HepG2 (cell line): ENCODE data around the gene SLC25A38. TPM values are rescaled to one million over a fixed set of nuclear protein-coding genes. Genes with fewer than 3 reads are reported as not detected.

ENCODE experiments used
- FOXM1 ChIP-seq: sonication (generic); formaldehyde crosslinking; IDR thresholded peaks from 2 replicates; pipeline ENCODE4 v1.5.0; 2020; ENCODE audit warnings: missing genetic modification reagents
- HOXA3 ChIP-seq: sonication (generic); formaldehyde crosslinking; IDR thresholded peaks from 2 replicates; pipeline ENCODE4 v1.5.0; 2020; ENCODE audit warnings: missing genetic modification reagents
- LCORL ChIP-seq, 2 experiments: fragments of 450-650 bp in 1 of 2; sonication (generic) in 1 of 2; formaldehyde crosslinking in 1 of 2; IDR thresholded peaks; 2 replicates each; pipeline versions ENCODE4 v1.5.0 to v1.6.1; 2017 to 2020; ENCODE audit warnings: antibody characterized with exemption in 1 of 2, missing genetic modification reagents in 1 of 2
- NR3C1 ChIP-seq: sonication (generic); formaldehyde crosslinking; IDR thresholded peaks from 2 replicates; pipeline ENCODE4 v1.4.0; 2020; ENCODE audit warnings: missing genetic modification reagents
- PHF20 ChIP-seq: sonication (generic); formaldehyde crosslinking; IDR thresholded peaks from 2 replicates; pipeline ENCODE4 v1.5.0; 2020; ENCODE audit warnings: mild to moderate bottlenecking, missing genetic modification reagents
- SAP130 ChIP-seq: IDR thresholded peaks from 2 replicates; pipeline ENCODE4 v1.6.1; 2016; ENCODE audit warnings: low read depth
- SPEN ChIP-seq: sonication (generic); formaldehyde crosslinking; IDR thresholded peaks from 2 replicates; pipeline ENCODE4 v1.5.1; 2020; ENCODE audit warnings: low read depth, mild to moderate bottlenecking, missing genetic modification reagents
- TARDBP ChIP-seq: sonication (generic); formaldehyde crosslinking; IDR thresholded peaks from 2 replicates; pipeline ENCODE4 v1.8.0; 2022; ENCODE audit warnings: mild to moderate bottlenecking, missing genetic modification reagents
- ZFP36L2 ChIP-seq: sonication (generic); formaldehyde crosslinking; IDR thresholded peaks from 2 replicates; pipeline ENCODE4 v1.4.0; 2020; ENCODE audit warnings: missing genetic modification reagents
- ZNF253 ChIP-seq: sonication (generic); formaldehyde crosslinking; IDR thresholded peaks from 2 replicates; pipeline ENCODE4 v1.8.0; 2022; ENCODE audit warnings: mild to moderate bottlenecking, missing genetic modification reagents, borderline replicate concordance
- polyA plus RNA-seq, 8 experiments: library from polyadenylated mRNA; depleted of rRNA in 3 of 8; stranded (reverse) in 7 of 8; unstranded in 1 of 8; fragments of >200 nt; fragmentation: Illumina TruSeq in 4 of 8; extraction: Trizol in 4 of 8; gene quantifications; 2 replicates each; pipeline versions ENCODE4 v1.2.1 to v1.2.3, GENCODE V29; 2011 to 2016; ENCODE audit warnings: low read depth in 4 of 8, missing spikeins in 1 of 8, mixed read lengths in 1 of 8; ENCODE audit not compliant: insufficient read depth in 1 of 8
- total RNA-seq, 5 experiments: library from RNA; depleted of rRNA; stranded (reverse); fragments of >200 nt; fragmentation: Illumina TruSeq; extraction: Trizol; gene quantifications; 2 replicates each; pipeline ENCODE4 v1.2.3, GENCODE V29; 2016; ENCODE audit warnings: low read depth in 1 of 5
- TF ChIP-seq, protein P1 (sequence below): sonication (generic); formaldehyde crosslinking; IDR thresholded peaks from 2 replicates; pipeline ENCODE4 v1.4.0; 2020; ENCODE audit warnings: missing genetic modification reagents
- TF ChIP-seq, protein P2 (sequence below): sonication (generic); formaldehyde crosslinking; IDR thresholded peaks from 2 replicates; pipeline ENCODE4 v1.8.1; 2023; ENCODE audit warnings: missing genetic modification reagents, mild to moderate bottlenecking, borderline replicate concordance
- TF ChIP-seq, protein P3 (sequence below): sonication (generic); formaldehyde crosslinking; IDR thresholded peaks from 2 replicates; pipeline ENCODE4 v1.4.0; 2020; ENCODE audit warnings: missing genetic modification reagents, borderline replicate concordance
- TF ChIP-seq, protein P4 (sequence below): sonication (generic); formaldehyde crosslinking; IDR thresholded peaks from 2 replicates; pipeline ENCODE4 v1.9.0; 2021; ENCODE audit warnings: missing genetic modification reagents, borderline replicate concordance
- TF ChIP-seq, protein P5 (sequence below): IDR thresholded peaks from 2 replicates; pipeline ENCODE4 v1.6.1; 2016; ENCODE audit warnings: control low read depth

SLC25A38 gene
- total and polyA plus RNA-seq, 2 of the 13 experiments (the other 11 are each of a cell fraction or from before 2014, with no cell fraction given): 32.5 to 35.4 TPM

DNA sequence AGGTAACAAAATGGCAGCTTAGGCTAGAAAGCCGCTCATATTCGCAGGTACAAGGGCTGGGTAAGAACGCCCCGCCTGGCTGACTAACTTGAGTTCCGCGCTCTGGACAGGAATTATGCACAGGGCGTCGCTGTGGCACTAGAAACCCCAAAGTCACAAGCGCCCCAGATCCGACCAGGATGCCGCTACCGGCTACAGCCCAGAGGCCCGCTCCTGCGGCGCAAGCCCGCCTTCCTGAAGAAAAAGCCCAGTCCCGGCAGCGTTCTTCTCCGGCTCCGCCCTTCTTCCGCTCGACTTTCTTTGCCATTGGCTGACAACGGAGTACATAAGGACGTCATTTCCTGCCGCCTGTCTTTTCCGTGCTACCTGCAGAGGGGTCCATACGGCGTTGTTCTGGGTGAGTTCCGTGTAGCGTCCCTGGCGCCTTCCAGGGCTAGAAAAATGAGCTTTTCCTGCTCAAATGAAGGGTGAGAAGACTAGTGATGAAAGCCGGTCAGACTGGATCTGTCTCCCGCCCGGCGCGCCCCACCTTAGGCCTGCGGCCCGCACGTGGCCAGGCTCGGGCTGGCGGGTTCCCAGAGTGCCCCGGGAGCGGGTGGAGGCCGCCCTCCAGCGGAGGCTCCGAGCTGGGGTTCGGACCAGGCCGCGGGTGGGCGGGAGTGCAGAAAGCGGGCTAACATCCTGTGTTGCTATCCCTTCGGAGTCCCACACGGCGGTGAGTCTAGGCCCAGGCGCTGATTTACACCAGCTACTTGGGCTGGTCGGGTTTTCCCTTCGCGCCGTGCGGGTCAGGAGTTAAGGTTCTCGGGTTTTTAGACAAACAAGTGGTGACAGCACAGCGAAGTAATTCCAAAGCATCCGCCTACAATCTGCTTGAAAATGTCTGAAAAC, 23.4 kb downstream of the SLC25A38 start, which contains the start of gene RPSA (continued):
- TF ChIP-seq, protein P1, sequence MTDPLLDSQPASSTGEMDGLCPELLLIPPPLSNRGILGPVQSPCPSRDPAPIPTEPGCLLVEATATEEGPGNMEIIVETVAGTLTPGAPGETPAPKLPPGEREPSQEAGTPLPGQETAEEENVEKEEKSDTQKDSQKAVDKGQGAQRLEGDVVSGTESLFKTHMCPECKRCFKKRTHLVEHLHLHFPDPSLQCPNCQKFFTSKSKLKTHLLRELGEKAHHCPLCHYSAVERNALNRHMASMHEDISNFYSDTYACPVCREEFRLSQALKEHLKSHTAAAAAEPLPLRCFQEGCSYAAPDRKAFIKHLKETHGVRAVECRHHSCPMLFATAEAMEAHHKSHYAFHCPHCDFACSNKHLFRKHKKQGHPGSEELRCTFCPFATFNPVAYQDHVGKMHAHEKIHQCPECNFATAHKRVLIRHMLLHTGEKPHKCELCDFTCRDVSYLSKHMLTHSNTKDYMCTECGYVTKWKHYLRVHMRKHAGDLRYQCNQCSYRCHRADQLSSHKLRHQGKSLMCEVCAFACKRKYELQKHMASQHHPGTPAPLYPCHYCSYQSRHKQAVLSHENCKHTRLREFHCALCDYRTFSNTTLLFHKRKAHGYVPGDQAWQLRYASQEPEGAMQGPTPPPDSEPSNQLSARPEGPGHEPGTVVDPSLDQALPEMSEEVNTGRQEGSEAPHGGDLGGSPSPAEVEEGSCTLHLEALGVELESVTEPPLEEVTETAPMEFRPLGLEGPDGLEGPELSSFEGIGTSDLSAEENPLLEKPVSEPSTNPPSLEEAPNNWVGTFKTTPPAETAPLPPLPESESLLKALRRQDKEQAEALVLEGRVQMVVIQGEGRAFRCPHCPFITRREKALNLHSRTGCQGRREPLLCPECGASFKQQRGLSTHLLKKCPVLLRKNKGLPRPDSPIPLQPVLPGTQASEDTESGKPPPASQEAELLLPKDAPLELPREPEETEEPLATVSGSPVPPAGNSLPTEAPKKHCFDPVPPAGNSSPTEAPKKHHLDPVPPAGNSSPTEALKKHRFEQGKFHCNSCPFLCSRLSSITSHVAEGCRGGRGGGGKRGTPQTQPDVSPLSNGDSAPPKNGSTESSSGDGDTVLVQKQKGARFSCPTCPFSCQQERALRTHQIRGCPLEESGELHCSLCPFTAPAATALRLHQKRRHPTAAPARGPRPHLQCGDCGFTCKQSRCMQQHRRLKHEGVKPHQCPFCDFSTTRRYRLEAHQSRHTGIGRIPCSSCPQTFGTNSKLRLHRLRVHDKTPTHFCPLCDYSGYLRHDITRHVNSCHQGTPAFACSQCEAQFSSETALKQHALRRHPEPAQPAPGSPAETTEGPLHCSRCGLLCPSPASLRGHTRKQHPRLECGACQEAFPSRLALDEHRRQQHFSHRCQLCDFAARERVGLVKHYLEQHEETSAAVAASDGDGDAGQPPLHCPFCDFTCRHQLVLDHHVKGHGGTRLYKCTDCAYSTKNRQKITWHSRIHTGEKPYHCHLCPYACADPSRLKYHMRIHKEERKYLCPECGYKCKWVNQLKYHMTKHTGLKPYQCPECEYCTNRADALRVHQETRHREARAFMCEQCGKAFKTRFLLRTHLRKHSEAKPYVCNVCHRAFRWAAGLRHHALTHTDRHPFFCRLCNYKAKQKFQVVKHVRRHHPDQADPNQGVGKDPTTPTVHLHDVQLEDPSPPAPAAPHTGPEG (CRISPR knock-in tag): 0 out of 2 replicates have a peak, but pooled peaks have one; percentile 88
- TF ChIP-seq LCORL (IDR thresholded peaks at IDR 0.05) (no peak), LCORL (CRISPR knock-in tag; IDR thresholded peaks at IDR 0.05) (peak; percentile 67; the same call in 1 of the 2 replicates), HOXA3 (CRISPR knock-in tag) (peak; percentile 54; the same call in 1 of the 2 replicates), PHF20 (CRISPR knock-in tag) (peak; percentile 85), ZNF253 (CRISPR knock-in tag) (no peak), SAP130 (CRISPR knock-in tag) (peak; percentile 95), TARDBP (CRISPR knock-in tag) (peak; percentile 29; the same call in 1 of the 2 replicates), ZFP36L2 (CRISPR knock-in tag) (no peak), SPEN (CRISPR knock-in tag) (peak; percentile 97; the same call in 1 of the 2 replicates), FOXM1 (CRISPR knock-in tag) (no peak), NR3C1 (CRISPR knock-in tag) (no peak)
- TF ChIP-seq, protein P2, sequence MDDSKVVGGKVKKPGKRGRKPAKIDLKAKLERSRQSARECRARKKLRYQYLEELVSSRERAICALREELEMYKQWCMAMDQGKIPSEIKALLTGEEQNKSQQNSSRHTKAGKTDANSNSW: no peak
- TF ChIP-seq, protein P3, sequence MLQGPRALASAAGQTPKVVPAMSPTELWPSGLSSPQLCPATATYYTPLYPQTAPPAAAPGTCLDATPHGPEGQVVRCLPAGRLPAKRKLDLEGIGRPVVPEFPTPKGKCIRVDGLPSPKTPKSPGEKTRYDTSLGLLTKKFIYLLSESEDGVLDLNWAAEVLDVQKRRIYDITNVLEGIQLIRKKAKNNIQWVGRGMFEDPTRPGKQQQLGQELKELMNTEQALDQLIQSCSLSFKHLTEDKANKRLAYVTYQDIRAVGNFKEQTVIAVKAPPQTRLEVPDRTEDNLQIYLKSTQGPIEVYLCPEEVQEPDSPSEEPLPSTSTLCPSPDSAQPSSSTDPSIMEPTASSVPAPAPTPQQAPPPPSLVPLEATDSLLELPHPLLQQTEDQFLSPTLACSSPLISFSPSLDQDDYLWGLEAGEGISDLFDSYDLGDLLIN (CRISPR knock-in tag): peak; percentile 55; the same call in 1 of the 2 replicates
- TF ChIP-seq, protein P4, sequence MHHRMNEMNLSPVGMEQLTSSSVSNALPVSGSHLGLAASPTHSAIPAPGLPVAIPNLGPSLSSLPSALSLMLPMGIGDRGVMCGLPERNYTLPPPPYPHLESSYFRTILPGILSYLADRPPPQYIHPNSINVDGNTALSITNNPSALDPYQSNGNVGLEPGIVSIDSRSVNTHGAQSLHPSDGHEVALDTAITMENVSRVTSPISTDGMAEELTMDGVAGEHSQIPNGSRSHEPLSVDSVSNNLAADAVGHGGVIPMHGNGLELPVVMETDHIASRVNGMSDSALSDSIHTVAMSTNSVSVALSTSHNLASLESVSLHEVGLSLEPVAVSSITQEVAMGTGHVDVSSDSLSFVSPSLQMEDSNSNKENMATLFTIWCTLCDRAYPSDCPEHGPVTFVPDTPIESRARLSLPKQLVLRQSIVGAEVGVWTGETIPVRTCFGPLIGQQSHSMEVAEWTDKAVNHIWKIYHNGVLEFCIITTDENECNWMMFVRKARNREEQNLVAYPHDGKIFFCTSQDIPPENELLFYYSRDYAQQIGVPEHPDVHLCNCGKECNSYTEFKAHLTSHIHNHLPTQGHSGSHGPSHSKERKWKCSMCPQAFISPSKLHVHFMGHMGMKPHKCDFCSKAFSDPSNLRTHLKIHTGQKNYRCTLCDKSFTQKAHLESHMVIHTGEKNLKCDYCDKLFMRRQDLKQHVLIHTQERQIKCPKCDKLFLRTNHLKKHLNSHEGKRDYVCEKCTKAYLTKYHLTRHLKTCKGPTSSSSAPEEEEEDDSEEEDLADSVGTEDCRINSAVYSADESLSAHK (CRISPR knock-in tag): peak; percentile 53; the same call in 1 of the 2 replicates
- TF ChIP-seq, protein P5, sequence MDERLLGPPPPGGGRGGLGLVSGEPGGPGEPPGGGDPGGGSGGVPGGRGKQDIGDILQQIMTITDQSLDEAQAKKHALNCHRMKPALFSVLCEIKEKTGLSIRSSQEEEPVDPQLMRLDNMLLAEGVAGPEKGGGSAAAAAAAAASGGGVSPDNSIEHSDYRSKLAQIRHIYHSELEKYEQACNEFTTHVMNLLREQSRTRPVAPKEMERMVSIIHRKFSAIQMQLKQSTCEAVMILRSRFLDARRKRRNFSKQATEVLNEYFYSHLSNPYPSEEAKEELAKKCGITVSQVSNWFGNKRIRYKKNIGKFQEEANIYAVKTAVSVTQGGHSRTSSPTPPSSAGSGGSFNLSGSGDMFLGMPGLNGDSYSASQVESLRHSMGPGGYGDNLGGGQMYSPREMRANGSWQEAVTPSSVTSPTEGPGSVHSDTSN (CRISPR knock-in tag): no peak
